WTC11 (cell line): ENCODE data around the gene TIMM10B. TPM values are rescaled to one million over a fixed set of nuclear protein-coding genes. Genes with fewer than 3 reads are reported as not detected.

Experiments
- ATAC-seq: fragments of 200-7000 bp; cut with Tn5 transposase; 2 replicates; pipeline ENCODE4 v1.10.0; 2021; ENCODE audit warnings: mild to moderate bottlenecking, moderate library complexity
- CTCF ChIA-PET: fragments of 300-600 bp; sonication (Branson Sonifier 250); formaldehyde crosslinking; loops from one replicate; lab custom pipeline; 2021; ENCODE audit warnings: antibody characterized with exemption; lab: Charles Lee
- POLR2A ChIA-PET: fragments of 350-600 bp; sonication (Branson Sonifier 250); formaldehyde crosslinking; loops from one replicate; lab custom pipeline; 2021; ENCODE audit warnings: antibody characterized with exemption; lab: Charles Lee
- DNase-seq: peaks from one replicate; pipeline ENCODE4 v3.0.0; 2021; ENCODE audit warnings: low spot score
- H3K27ac Mint-ChIP-seq: 2 replicates; pipeline ENCODE4 v1.8.0; 2021; ENCODE audit warnings: mixed read lengths
- H3K27me3 Mint-ChIP-seq: 2 replicates; pipeline ENCODE4 v1.8.0; 2021; ENCODE audit warnings: low read depth, mild to moderate bottlenecking, moderate library complexity, mixed read lengths
- H3K36me3 Mint-ChIP-seq: 2 replicates; pipeline ENCODE4 v1.8.0; 2021; ENCODE audit warnings: mixed read lengths
- H3K4me1 Mint-ChIP-seq: 2 replicates; pipeline ENCODE4 v1.8.0; 2022; ENCODE audit warnings: mixed read lengths
- H3K4me3 Mint-ChIP-seq: 2 replicates; pipeline ENCODE4 v1.8.0; 2021; ENCODE audit warnings: mild to moderate bottlenecking, moderate library complexity, mixed read lengths
- H3K9me3 Mint-ChIP-seq: 2 replicates; pipeline ENCODE4 v1.8.0; 2021; ENCODE audit warnings: mixed read lengths
- ATF1 ChIP-seq: sonication (generic); formaldehyde crosslinking; IDR thresholded peaks from 2 replicates; pipeline ENCODE4 v1.8.1; 2023; ENCODE audit warnings: mild to moderate bottlenecking, moderate library complexity, missing genetic modification reagents
- CREB1 ChIP-seq: sonication (generic); formaldehyde crosslinking; IDR thresholded peaks from 2 replicates; pipeline ENCODE4 v1.8.0; 2023; ENCODE audit warnings: mild to moderate bottlenecking, missing genetic modification reagents
- CREM ChIP-seq: sonication (generic); formaldehyde crosslinking; IDR thresholded peaks from 2 replicates; pipeline ENCODE4 v1.8.1; 2022; ENCODE audit warnings: mild to moderate bottlenecking, missing genetic modification reagents, moderate library complexity
- ESRRA ChIP-seq: sonication (generic); formaldehyde crosslinking; IDR thresholded peaks from 2 replicates; pipeline ENCODE4 v1.8.1; 2022; ENCODE audit warnings: mild to moderate bottlenecking, missing genetic modification reagents, borderline replicate concordance
- ETV6 ChIP-seq: sonication (generic); formaldehyde crosslinking; IDR thresholded peaks from 2 replicates; pipeline ENCODE4 v1.8.1; 2022; ENCODE audit warnings: mild to moderate bottlenecking, missing genetic modification reagents
- FOXJ3 ChIP-seq: sonication (generic); formaldehyde crosslinking; IDR thresholded peaks from 2 replicates; pipeline ENCODE4 v1.9.0; 2021; ENCODE audit warnings: missing genetic modification reagents, mild to moderate bottlenecking, borderline replicate concordance
- IRF2 ChIP-seq: sonication (generic); formaldehyde crosslinking; IDR thresholded peaks from 2 replicates; pipeline ENCODE4 v1.8.0; 2022; ENCODE audit warnings: low read depth, missing genetic modification reagents, borderline replicate concordance
- JAZF1 ChIP-seq: fragments of 250-450 bp; sonication (Bioruptor Pico); IDR thresholded peaks from 2 replicates; pipeline ENCODE4 v1.9.0; 2021; ENCODE audit warnings: moderate library complexity, mild to moderate bottlenecking, inconsistent platforms
- JUN ChIP-seq: sonication (generic); formaldehyde crosslinking; IDR thresholded peaks from 2 replicates; pipeline ENCODE4 v1.8.0; 2023; ENCODE audit warnings: mild to moderate bottlenecking, missing genetic modification reagents
- MXD4 ChIP-seq: fragments of 250-450 bp; sonication (Bioruptor Pico); IDR thresholded peaks from 2 replicates; pipeline ENCODE4 v1.8.0; 2021; ENCODE audit warnings: mild to moderate bottlenecking, moderate library complexity, borderline replicate concordance
- NFATC4 ChIP-seq: fragments of 250-450 bp; sonication (Bioruptor Pico); IDR thresholded peaks from 2 replicates; pipeline ENCODE4 v1.9.0; 2021; ENCODE audit warnings: mild to moderate bottlenecking
- NR1H2 ChIP-seq: sonication (generic); formaldehyde crosslinking; IDR thresholded peaks from 2 replicates; pipeline ENCODE4 v1.9.0; 2021; ENCODE audit warnings: mild to moderate bottlenecking, moderate library complexity, missing genetic modification reagents
- NR3C1 ChIP-seq: sonication (generic); formaldehyde crosslinking; conservative IDR thresholded peaks from 2 replicates; pipeline ENCODE4 v1.8.1; 2023; ENCODE audit warnings: low read depth, mild to moderate bottlenecking, missing genetic modification reagents
- RELA ChIP-seq: sonication (generic); formaldehyde crosslinking; IDR thresholded peaks from 2 replicates; pipeline ENCODE4 v1.8.1; 2022; ENCODE audit warnings: missing genetic modification reagents, mild to moderate bottlenecking, borderline replicate concordance
- SMAD4 ChIP-seq: sonication (generic); formaldehyde crosslinking; IDR thresholded peaks from 2 replicates; pipeline ENCODE4 v1.8.0; 2022; ENCODE audit warnings: mild to moderate bottlenecking, missing genetic modification reagents
- SP1 ChIP-seq: sonication (generic); formaldehyde crosslinking; conservative IDR thresholded peaks from 2 replicates; pipeline ENCODE4 v1.8.1; 2022; ENCODE audit warnings: missing genetic modification reagents
- TCF7 ChIP-seq: sonication (generic); formaldehyde crosslinking; IDR thresholded peaks from 2 replicates; pipeline ENCODE4 v1.8.0; 2022; ENCODE audit warnings: mild to moderate bottlenecking, low read depth, missing genetic modification reagents, moderate library complexity
- ZNF121 ChIP-seq: sonication (generic); formaldehyde crosslinking; IDR thresholded peaks from 2 replicates; pipeline ENCODE4 v1.8.0; 2023; ENCODE audit warnings: missing genetic modification reagents
- ZNF138 ChIP-seq: sonication (generic); formaldehyde crosslinking; conservative IDR thresholded peaks from 2 replicates; pipeline ENCODE4 v1.8.1; 2022; ENCODE audit warnings: mild to moderate bottlenecking, moderate library complexity, missing genetic modification reagents
- ZNF232 ChIP-seq: sonication (generic); formaldehyde crosslinking; IDR thresholded peaks from 2 replicates; pipeline ENCODE4 v1.8.0; 2022; ENCODE audit warnings: mild to moderate bottlenecking, missing genetic modification reagents
- ZNF416 ChIP-seq: fragments of 250-450 bp; sonication (Bioruptor Pico); IDR thresholded peaks from 2 replicates; pipeline ENCODE4 v1.9.0; 2021; ENCODE audit warnings: mild to moderate bottlenecking, inconsistent platforms
- ZSCAN18 ChIP-seq: fragments of 250-450 bp; sonication (Bioruptor Pico); IDR thresholded peaks from 2 replicates; pipeline ENCODE4 v2.1.2; 2022; ENCODE audit warnings: mild to moderate bottlenecking, moderate library complexity
- total RNA-seq: library from RNA; stranded (reverse); gene quantifications from 3 replicates; pipeline ENCODE4 v1.2.3, GENCODE V29; 2021
- TF ChIP-seq, protein P1 (sequence below): sonication (generic); formaldehyde crosslinking; IDR thresholded peaks from 2 replicates; pipeline ENCODE4 v1.8.1; 2023; ENCODE audit warnings: mild to moderate bottlenecking, missing genetic modification reagents, moderate library complexity
- TF ChIP-seq, protein P2 (sequence below): sonication (generic); formaldehyde crosslinking; conservative IDR thresholded peaks from 2 replicates; pipeline ENCODE4 v1.8.1; 2022; ENCODE audit warnings: mild to moderate bottlenecking, missing genetic modification reagents
- TF ChIP-seq, protein P3 (sequence below): fragments of 200-600 bp; IDR thresholded peaks from 2 replicates; pipeline ENCODE4 v1.8.0; 2022; ENCODE audit warnings: antibody characterized with exemption
- TF ChIP-seq, protein P4 (sequence below): sonication (generic); formaldehyde crosslinking; IDR thresholded peaks from 2 replicates; pipeline ENCODE4 v1.8.1; 2023; ENCODE audit warnings: mild to moderate bottlenecking, missing genetic modification reagents, moderate library complexity
- TF ChIP-seq, protein P5 (sequence below): sonication (generic); formaldehyde crosslinking; IDR thresholded peaks from 2 replicates; pipeline ENCODE4 v1.8.1; 2022; ENCODE audit warnings: mild to moderate bottlenecking, moderate library complexity, missing genetic modification reagents
- TF ChIP-seq, protein P6 (sequence below): sonication (generic); formaldehyde crosslinking; IDR thresholded peaks from 2 replicates; pipeline ENCODE4 v1.8.0; 2023; ENCODE audit warnings: missing genetic modification reagents

Gene TIMM10B
- total RNA-seq, 1 experiment from 2014 or later = 35.8 TPM

DNA sequence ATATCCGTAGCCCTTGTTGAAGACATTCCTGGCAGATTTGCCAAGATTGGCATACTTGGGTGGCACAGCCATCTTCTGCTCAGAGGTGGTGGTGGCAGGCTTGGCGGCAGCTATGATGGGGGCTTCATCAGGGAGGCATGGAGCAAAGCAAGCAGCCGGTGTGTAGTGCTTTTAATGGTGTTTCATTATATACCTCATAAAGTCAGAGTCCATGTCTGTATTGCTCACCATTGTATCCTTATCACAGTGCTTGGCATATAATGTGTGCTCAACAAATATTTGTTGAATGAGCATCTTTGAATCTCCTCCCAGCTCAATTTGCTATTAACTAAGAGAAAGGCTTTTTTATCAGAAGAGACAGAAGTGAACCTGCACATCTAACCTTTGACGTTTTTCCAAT is 8.0 kb downstream of the TIMM10B start (continued):
- TF ChIP-seq ESRRA (CRISPR knock-in tag) (no peak), ZNF232 (no peak), NR3C1 (CRISPR knock-in tag) (no peak)

- Mint-ChIP-seq H3K27ac (no peak within 1 kb of the TSS), H3K9me3 (no peaks in the 10 kb centered on the region), H3K4me3 (peak within 1 kb of the TSS; percentile 58), H3K27me3 (no peaks in the 10 kb centered on the region), H3K36me3 (0 out of 2 replicates have a peak, but pooled peaks cover 2% of the 10 kb centered on the region), H3K4me1 (peaks cover 9% of the 10 kb centered on the region)
- ChIA-PET CTCF (interaction anchor here (0.6 to 3.8 kb wide), 11 partner anchors 8 to 134 kb away, joined by 3 to 29 read pairs (median 5); partner anchors contain the start of gene TRIM3), POLR2A (interaction anchor here (0.6 to 1.1 kb wide), 2 partner anchors 7 to 16 kb away, joined by 3 to 4 read pairs; partner anchors contain the start of genes ARFIP2 and TIMM10B)
- TF ChIP-seq NFATC4 (CRISPR knock-in tag) = no peak
- TF ChIP-seq, protein P1, sequence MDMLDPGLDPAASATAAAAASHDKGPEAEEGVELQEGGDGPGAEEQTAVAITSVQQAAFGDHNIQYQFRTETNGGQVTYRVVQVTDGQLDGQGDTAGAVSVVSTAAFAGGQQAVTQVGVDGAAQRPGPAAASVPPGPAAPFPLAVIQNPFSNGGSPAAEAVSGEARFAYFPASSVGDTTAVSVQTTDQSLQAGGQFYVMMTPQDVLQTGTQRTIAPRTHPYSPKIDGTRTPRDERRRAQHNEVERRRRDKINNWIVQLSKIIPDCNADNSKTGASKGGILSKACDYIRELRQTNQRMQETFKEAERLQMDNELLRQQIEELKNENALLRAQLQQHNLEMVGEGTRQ = no peak
- no peak for TF ChIP-seq MXD4 (CRISPR knock-in tag)
- TF ChIP-seq ATF1 (CRISPR knock-in tag) = no peak
- TF ChIP-seq JUN = no peak
- no peak for TF ChIP-seq ZNF121 (CRISPR knock-in tag)
- TF ChIP-seq CREM = no peak
- TF ChIP-seq, protein P2, sequence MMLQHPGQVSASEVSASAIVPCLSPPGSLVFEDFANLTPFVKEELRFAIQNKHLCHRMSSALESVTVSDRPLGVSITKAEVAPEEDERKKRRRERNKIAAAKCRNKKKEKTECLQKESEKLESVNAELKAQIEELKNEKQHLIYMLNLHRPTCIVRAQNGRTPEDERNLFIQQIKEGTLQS (CRISPR knock-in tag) = no peak
- no peak for TF ChIP-seq IRF2 (CRISPR knock-in tag)
- no peak for TF ChIP-seq TCF7 (CRISPR knock-in tag)
- TF ChIP-seq ZNF138 (CRISPR knock-in tag) = no peak
- TF ChIP-seq NR1H2 (CRISPR knock-in tag) = no peak
- TF ChIP-seq, protein P3, sequence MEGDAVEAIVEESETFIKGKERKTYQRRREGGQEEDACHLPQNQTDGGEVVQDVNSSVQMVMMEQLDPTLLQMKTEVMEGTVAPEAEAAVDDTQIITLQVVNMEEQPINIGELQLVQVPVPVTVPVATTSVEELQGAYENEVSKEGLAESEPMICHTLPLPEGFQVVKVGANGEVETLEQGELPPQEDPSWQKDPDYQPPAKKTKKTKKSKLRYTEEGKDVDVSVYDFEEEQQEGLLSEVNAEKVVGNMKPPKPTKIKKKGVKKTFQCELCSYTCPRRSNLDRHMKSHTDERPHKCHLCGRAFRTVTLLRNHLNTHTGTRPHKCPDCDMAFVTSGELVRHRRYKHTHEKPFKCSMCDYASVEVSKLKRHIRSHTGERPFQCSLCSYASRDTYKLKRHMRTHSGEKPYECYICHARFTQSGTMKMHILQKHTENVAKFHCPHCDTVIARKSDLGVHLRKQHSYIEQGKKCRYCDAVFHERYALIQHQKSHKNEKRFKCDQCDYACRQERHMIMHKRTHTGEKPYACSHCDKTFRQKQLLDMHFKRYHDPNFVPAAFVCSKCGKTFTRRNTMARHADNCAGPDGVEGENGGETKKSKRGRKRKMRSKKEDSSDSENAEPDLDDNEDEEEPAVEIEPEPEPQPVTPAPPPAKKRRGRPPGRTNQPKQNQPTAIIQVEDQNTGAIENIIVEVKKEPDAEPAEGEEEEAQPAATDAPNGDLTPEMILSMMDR = no peak
- no peak for TF ChIP-seq RELA
- peak; percentile 97 for ATAC-seq
- DNase-seq = peak; percentile 77
These were observed 16.0 kb downstream of the TIMM10B start, which contains the start of gene DNHD1 for GRCh38 chr11:6497069-6497839. TSS of gene DNHD1 (plus strand) at chr11:6497280. CDS start at chr11:6498216, 936 bp downstream.

GRCh38 chr11:6498121-6498520 is 16.8 kb downstream of the TIMM10B start:
- Mint-ChIP-seq H3K36me3 (0 out of 2 replicates have a peak, but pooled peaks cover 2% of the 10 kb centered on the region), H3K27ac (no peak overlapping the region), H3K9me3 (no peaks in the 10 kb centered on the region), H3K4me3 (no peak overlapping the region), H3K27me3 (no peaks in the 10 kb centered on the region), H3K4me1 (peaks cover 9% of the 10 kb centered on the region)
- CTCF ChIA-PET = interaction anchor here (0.6 to 3.8 kb wide), 9 partner anchors 7 to 135 kb away, joined by 3 to 29 read pairs (median 7); partner anchors contain the start of gene TRIM3
- POLR2A ChIA-PET = no interaction called here
- no peak for DNase-seq
- no peak for ATAC-seq
- TF ChIP-seq, protein P4, sequence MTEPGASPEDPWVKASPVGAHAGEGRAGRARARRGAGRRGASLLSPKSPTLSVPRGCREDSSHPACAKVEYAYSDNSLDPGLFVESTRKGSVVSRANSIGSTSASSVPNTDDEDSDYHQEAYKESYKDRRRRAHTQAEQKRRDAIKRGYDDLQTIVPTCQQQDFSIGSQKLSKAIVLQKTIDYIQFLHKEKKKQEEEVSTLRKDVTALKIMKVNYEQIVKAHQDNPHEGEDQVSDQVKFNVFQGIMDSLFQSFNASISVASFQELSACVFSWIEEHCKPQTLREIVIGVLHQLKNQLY (CRISPR knock-in tag) = no peak
- no peak for TF ChIP-seq SP1 (CRISPR knock-in tag)
- TF ChIP-seq, protein P5, sequence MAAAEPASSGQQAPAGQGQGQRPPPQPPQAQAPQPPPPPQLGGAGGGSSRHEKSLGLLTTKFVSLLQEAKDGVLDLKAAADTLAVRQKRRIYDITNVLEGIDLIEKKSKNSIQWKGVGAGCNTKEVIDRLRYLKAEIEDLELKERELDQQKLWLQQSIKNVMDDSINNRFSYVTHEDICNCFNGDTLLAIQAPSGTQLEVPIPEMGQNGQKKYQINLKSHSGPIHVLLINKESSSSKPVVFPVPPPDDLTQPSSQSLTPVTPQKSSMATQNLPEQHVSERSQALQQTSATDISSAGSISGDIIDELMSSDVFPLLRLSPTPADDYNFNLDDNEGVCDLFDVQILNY (CRISPR knock-in tag) = no peak
- TF ChIP-seq ETV6 (CRISPR knock-in tag) = no peak
- no peak for TF ChIP-seq ZNF138 (CRISPR knock-in tag)
- TF ChIP-seq ZNF416 (CRISPR knock-in tag) = no peak
- no peak for TF ChIP-seq ZSCAN18 (CRISPR knock-in tag)
- TF ChIP-seq FOXJ3 (CRISPR knock-in tag) = no peak
- no peak for TF ChIP-seq CREB1
- no peak for TF ChIP-seq SMAD4 (CRISPR knock-in tag)
- no peak for TF ChIP-seq JAZF1 (CRISPR knock-in tag)
- TF ChIP-seq, protein P6, sequence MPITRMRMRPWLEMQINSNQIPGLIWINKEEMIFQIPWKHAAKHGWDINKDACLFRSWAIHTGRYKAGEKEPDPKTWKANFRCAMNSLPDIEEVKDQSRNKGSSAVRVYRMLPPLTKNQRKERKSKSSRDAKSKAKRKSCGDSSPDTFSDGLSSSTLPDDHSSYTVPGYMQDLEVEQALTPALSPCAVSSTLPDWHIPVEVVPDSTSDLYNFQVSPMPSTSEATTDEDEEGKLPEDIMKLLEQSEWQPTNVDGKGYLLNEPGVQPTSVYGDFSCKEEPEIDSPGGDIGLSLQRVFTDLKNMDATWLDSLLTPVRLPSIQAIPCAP = no peak
